Activated CD4-positive, alpha-beta memory T cell treated with anti-CD3 and anti-CD28 coated beads, Interleukin-2, amount 10 ng/mL, durations not matched to agents 7 days and 5 days (primary cell): ENCODE measurements around the gene KLHDC7A. TPM values are rescaled to one million over a fixed set of nuclear protein-coding genes. Genes with fewer than 3 reads are reported as not detected.

Experiments
- CTCF ChIA-PET: fragments of 350-600 bp; sonication (Branson Sonifier 250); formaldehyde crosslinking; loops from one replicate; lab custom pipeline; 2021; ENCODE audit warnings: antibody characterized with exemption, inconsistent platforms; lab: Charles Lee
- POLR2A ChIA-PET: fragments of 350-600 bp; sonication (Branson Sonifier 250); formaldehyde crosslinking; loops from one replicate; lab custom pipeline; 2021; ENCODE audit warnings: antibody characterized with exemption; lab: Charles Lee
- DNase-seq: peaks from one replicate; pipeline ENCODE4 v3.0.0-alpha.2; 2020
- H3K27ac Mint-ChIP-seq: one replicate; pipeline ENCODE4 v1.8.0; 2021; ENCODE audit warnings: mild to moderate bottlenecking, mixed read lengths
- H3K27me3 Mint-ChIP-seq: one replicate; pipeline ENCODE4 v1.8.0; 2021; ENCODE audit warnings: mixed read lengths
- H3K36me3 Mint-ChIP-seq: one replicate; pipeline ENCODE4 v1.8.0; 2021; ENCODE audit warnings: low read depth, mixed read lengths
- H3K4me1 Mint-ChIP-seq: one replicate; pipeline ENCODE4 v1.8.0; 2021; ENCODE audit warnings: mixed read lengths
- H3K4me3 Mint-ChIP-seq: one replicate; pipeline ENCODE4 v1.8.0; 2021; ENCODE audit warnings: mild to moderate bottlenecking, mixed read lengths
- H3K9me3 Mint-ChIP-seq: one replicate; pipeline ENCODE4 v1.8.0; 2021; ENCODE audit warnings: mixed read lengths
- total RNA-seq, 2 experiments: library from RNA; stranded (reverse); gene quantifications; one replicate each; pipeline ENCODE4 v1.2.3, GENCODE V29; 2021

Gene KLHDC7A
- total RNA-seq, 2 experiments from 2014 or later, result not detected

- POLR2A ChIA-PET, result no interaction called here
- Mint-ChIP-seq H3K27me3 (peaks cover 9% of the 10 kb centered on the region), H3K36me3 (no peaks in the 10 kb centered on the region), H3K9me3 (no peaks in the 10 kb centered on the region), H3K4me1 (no peaks in the 10 kb centered on the region), H3K4me3 (no peak overlapping the region), H3K27ac (no peak overlapping the region)
- CTCF ChIA-PET, result interaction anchor here (0.6 kb wide), 1 partner anchor 48 kb away, joined by 3 read pairs; no protein-coding TSS in a partner anchor
- DNase-seq, result no peak
Measured at GRCh38 chr1:18527921-18528320, 47.2 kb downstream of the KLHDC7A start.

GRCh38 chr1:18528616-18529015, 47.9 kb downstream of the KLHDC7A start:
- Mint-ChIP-seq H3K27ac (no peak overlapping the region), H3K27me3 (peaks cover 9% of the 10 kb centered on the region), H3K4me3 (no peak overlapping the region), H3K4me1 (no peaks in the 10 kb centered on the region), H3K9me3 (no peaks in the 10 kb centered on the region), H3K36me3 (no peaks in the 10 kb centered on the region)
- ChIA-PET POLR2A (no interaction called here), CTCF (interaction anchor here (0.6 kb wide), 1 partner anchor 47 kb away, joined by 3 read pairs; no protein-coding TSS in a partner anchor)
- DNase-seq, result no peak

GRCh38 chr1:18529714-18530113, 49.0 kb downstream of the KLHDC7A start:
- DNase-seq, result no peak

GRCh38 chr1:18530587-18531502, 50.1 kb downstream of the KLHDC7A start:
- Mint-ChIP-seq H3K4me3 (no peak overlapping the region), H3K36me3 (no peaks in the 10 kb centered on the region), H3K27me3 (peaks cover 9% of the 10 kb centered on the region), H3K27ac (no peak overlapping the region), H3K4me1 (no peaks in the 10 kb centered on the region), H3K9me3 (no peaks in the 10 kb centered on the region)
- CTCF ChIA-PET, result no interaction called here
- POLR2A ChIA-PET, result no interaction called here
- DNase-seq, result no peak

More at GRCh38 chr1:18529714-18530113, 49.0 kb downstream of the KLHDC7A start:
- Mint-ChIP-seq H3K4me3 (no peak overlapping the region), H3K9me3 (no peaks in the 10 kb centered on the region), H3K27ac (no peak overlapping the region), H3K27me3 (peaks cover 9% of the 10 kb centered on the region), H3K4me1 (no peaks in the 10 kb centered on the region), H3K36me3 (no peaks in the 10 kb centered on the region)
- ChIA-PET CTCF (no interaction called here), POLR2A (no interaction called here)

- Mint-ChIP-seq H3K4me3 (no peak overlapping the region), H3K27me3 (peaks cover 9% of the 10 kb centered on the region), H3K27ac (no peak overlapping the region), H3K36me3 (no peaks in the 10 kb centered on the region), H3K9me3 (no peaks in the 10 kb centered on the region), H3K4me1 (no peaks in the 10 kb centered on the region)
- ChIA-PET POLR2A (no interaction called here), CTCF (no interaction called here)
- DNase-seq, result no peak
Measured at GRCh38 chr1:18531503-18531845, 50.7 kb downstream of the KLHDC7A start.

GRCh38 chr1:18532390-18533170, 51.9 kb downstream of the KLHDC7A start:
- POLR2A ChIA-PET, result no interaction called here
- DNase-seq, result no peak
- Mint-ChIP-seq H3K4me1 (no peaks in the 10 kb centered on the region), H3K9me3 (no peaks in the 10 kb centered on the region), H3K36me3 (no peaks in the 10 kb centered on the region), H3K27me3 (peaks cover 9% of the 10 kb centered on the region), H3K27ac (no peak overlapping the region), H3K4me3 (no peak overlapping the region)
- CTCF ChIA-PET, result interaction anchor here (0.6 kb wide), 1 partner anchor 952 kb away, joined by 4 read pairs; no protein-coding TSS in a partner anchor

- Mint-ChIP-seq H3K4me3 (no peak overlapping the region), H3K36me3 (no peaks in the 10 kb centered on the region), H3K9me3 (no peaks in the 10 kb centered on the region), H3K27me3 (peaks cover 7% of the 10 kb centered on the region), H3K27ac (no peak overlapping the region), H3K4me1 (no peaks in the 10 kb centered on the region)
- POLR2A ChIA-PET, result no interaction called here
- no peak for DNase-seq
- CTCF ChIA-PET, result no interaction called here
Measured at GRCh38 chr1:18533259-18533658, 52.5 kb downstream of the KLHDC7A start.

GRCh38 chr1:18534810-18535205, 54.1 kb downstream of the KLHDC7A start:
- no peak overlapping the region for H3K27ac Mint-ChIP-seq
- H3K9me3 Mint-ChIP-seq, result no peaks in the 10 kb centered on the region
- H3K4me3 Mint-ChIP-seq, result no peak overlapping the region
- no peaks in the 10 kb centered on the region for H3K4me1 Mint-ChIP-seq
- peaks cover 7% of the 10 kb centered on the region for H3K27me3 Mint-ChIP-seq
- no peak for DNase-seq
- ChIA-PET CTCF (interaction anchor here (0.7 kb wide), 1 partner anchor 955 kb away, joined by 4 read pairs; no protein-coding TSS in a partner anchor), POLR2A (no interaction called here)
- no peaks in the 10 kb centered on the region for H3K36me3 Mint-ChIP-seq

Other genes with a start within 250 kb of the KLHDC7A start
- not detected for gene PAX7, start 149.9 kb downstream of the KLHDC7A start, total RNA-seq